HG03066 (cell line): ENCODE measurements around the gene ADAMTS20.

ENCODE experiments used
- ATAC-seq: cut with Tn5 transposase; IDR thresholded peaks from one replicate; pipeline ENCODE4 v1.9.1; 2021; ENCODE audit warnings: low read depth; ENCODE audit not compliant: unreplicated experiment

The ADAMTS20 gene

GRCh38 chr12:43320281-43320680 lies 231.7 kb downstream of the ADAMTS20 start:
- no peak for ATAC-seq

DNA sequence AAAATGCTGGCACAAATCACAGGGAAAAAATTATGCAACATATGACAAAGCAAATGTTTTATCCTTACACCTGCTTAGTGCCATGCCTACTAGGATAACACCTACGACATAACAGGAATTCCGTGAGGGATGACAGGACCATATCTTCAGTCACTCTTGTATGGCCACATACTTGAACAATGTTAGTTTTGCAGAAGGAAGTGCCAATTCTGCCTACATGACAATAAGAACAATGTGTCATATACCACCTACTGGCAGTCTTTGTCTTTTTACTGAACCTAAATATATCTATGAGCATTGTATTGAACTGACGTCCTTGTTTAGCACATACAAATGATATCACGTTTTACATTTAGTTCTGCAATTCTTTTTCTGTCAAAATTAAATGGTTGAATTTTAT lies 234.0 kb downstream of the ADAMTS20 start:
- no peak for ATAC-seq

- ATAC-seq = no peak
These were observed 234.8 kb downstream of the ADAMTS20 start for GRCh38 chr12:43317156-43317555.

- ATAC-seq = no peak
These were observed 235.5 kb downstream of the ADAMTS20 start for GRCh38 chr12:43316520-43316919.

DNA sequence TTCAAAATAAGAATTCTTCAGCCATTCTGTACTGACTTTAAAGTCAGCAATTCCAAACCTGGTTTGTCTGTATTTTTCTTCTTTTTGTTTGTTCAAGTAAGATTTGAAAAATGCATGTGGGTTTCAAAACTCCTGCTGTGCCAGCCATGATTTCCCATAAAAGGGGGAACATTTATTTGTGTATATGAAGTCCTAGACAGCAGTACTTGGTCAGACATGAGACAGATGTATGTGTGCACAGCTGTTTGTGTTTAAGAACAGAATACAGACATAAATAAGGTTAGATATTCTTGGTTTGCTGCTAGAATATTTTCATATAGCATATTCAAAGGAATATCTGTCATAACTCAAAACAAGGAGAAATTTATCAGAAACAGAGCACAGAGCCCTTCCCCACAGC lies 236.0 kb downstream of the ADAMTS20 start:
- ATAC-seq = no peak

DNA sequence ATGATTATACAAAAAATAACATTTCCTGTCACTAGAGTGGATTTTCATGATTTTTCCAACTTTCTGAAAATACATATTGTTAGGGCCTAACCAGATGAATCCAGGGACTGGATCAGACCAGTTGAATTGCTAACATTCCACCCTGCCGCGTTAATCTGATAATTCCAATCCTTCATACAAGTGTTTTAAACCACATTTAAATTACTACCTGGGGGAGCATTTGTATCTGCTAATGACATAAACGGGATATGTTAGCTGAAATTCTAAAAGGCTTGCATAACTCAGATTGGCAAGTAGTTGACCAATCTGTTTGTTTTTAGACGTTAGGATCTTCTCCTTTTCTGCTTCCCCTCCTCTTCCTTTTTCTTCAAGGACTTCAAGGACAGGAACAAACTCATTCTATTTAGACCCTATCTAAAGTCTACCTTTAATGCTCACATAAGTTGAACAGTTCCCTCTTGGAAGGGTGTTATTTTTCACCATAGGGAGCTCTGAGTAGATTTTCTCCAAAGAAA lies 239.0 kb downstream of the ADAMTS20 start:
- no peak for ATAC-seq

DNA sequence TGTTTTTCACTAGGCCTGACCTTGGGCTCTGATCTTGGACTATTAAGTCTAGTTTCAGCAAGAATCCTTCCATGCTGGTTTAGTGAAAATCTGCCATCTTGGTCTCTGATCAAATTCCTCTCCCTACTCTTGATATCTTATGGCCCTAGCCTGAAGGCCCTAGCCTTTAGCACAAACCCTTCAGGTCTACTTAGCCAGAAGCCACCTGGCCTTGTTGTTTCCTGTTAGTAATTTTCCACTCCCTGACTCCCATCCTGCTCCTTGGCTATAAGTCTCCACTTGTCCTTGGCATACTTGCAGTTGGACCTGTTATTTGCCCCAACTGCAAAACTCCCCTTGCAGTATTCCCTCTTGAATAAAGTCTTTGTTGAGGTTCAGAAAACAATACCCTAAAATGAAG lies 241.4 kb downstream of the ADAMTS20 start:
- ATAC-seq = no peak

- no peak for ATAC-seq
These were observed 242.0 kb downstream of the ADAMTS20 start for GRCh38 chr12:43309959-43310358.

- no peak for ATAC-seq
These were observed 243.2 kb downstream of the ADAMTS20 start for GRCh38 chr12:43308776-43309175.

- no peak for ATAC-seq
These were observed 244.9 kb downstream of the ADAMTS20 start for GRCh38 chr12:43307126-43307525.

- no peak for ATAC-seq
These were observed 245.9 kb downstream of the ADAMTS20 start for GRCh38 chr12:43306066-43306465.

DNA sequence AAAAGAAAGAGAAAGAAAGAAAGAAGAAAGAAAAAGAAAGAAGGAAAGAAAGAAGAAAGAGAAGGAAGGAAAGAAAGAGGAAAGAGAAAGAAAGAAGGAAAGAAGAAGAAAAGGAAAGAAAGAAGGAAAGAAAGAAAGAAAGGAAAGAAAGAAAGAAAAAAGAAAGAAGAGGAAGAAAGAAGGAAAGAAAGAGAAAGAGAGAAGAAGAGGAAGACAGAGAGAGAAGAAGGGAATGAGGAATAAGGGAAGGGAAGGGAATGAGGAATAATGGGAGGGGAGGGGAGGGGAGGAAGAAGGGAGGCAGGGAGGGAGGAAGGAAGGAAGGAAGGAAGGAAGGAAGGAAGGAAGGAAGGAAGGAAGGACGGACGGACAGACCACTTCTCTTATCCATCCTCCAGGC lies 246.9 kb downstream of the ADAMTS20 start:
- no peak for ATAC-seq
